Vagina (tissue), 2 donors: Measurements from ENCODE around the gene GSG1L. TPM values are rescaled to one million over a fixed set of nuclear protein-coding genes. Genes with fewer than 3 reads are reported as not detected.

Experiments
- DNase-seq, 2 donors: peaks; one replicate each; pipeline ENCODE4 v3.0.0-alpha.2; 2017; ENCODE audit errors: extremely low spot score in 2 of 2
- H3K27ac ChIP-seq: fragments of 200-600 bp; sonication (generic); one replicate; pipeline ENCODE4 v1.5.1; 2019
- H3K27me3 ChIP-seq: fragments of 200-600 bp; sonication (generic); one replicate; pipeline ENCODE4 v1.5.1; 2019
- H3K36me3 ChIP-seq, 2 donors: fragments of 200-600 bp; sonication (generic); one replicate each; pipeline ENCODE4 v1.5.1; 2017 to 2019
- H3K4me1 ChIP-seq: fragments of 200-600 bp; sonication (generic); one replicate; pipeline ENCODE4 v1.5.1; 2019
- H3K4me3 ChIP-seq, 2 donors: fragments of 200-600 bp; sonication (generic); 1 replicate in 1 of 2; 2 replicates in 1 of 2; pipeline ENCODE4 v1.5.1; 2016 to 2019
- H3K9me3 ChIP-seq: fragments of 200-600 bp; sonication (generic); one replicate; pipeline ENCODE4 v1.5.1; 2019
- CTCF ChIP-seq, 3 experiments: fragments of 450-650 bp in 2 of 3; fragments of 200-600 bp in 1 of 3; sonication (generic) in 1 of 3; IDR thresholded peaks; one replicate each; pipeline ENCODE4 v1.5.1; 2017 to 2019; ENCODE audit warnings: antibody characterized with exemption in 3 of 3, mild to moderate bottlenecking in 2 of 3, moderate library complexity in 2 of 3
- POLR2A ChIP-seq, 2 donors: fragments of 450-650 bp; IDR thresholded peaks; one replicate each; pipeline ENCODE4 v1.6.1; 2017; ENCODE audit warnings: antibody characterized with exemption in 2 of 2, mild to moderate bottlenecking in 2 of 2, moderate library complexity in 2 of 2
- POLR2AphosphoS5 ChIP-seq, 2 donors: sonication (generic); formaldehyde crosslinking; IDR thresholded peaks; one replicate each; pipeline ENCODE4 v1.9.0; 2017; ENCODE audit warnings: antibody characterized with exemption in 2 of 2, mild to moderate bottlenecking in 2 of 2, low read depth in 1 of 2; ENCODE audit not compliant: insufficient read depth in 1 of 2
- intact Hi-C: fragments of 100-400 bp; cut with DNase I; formaldehyde crosslinking; loops from one replicate; pipeline ENCODE4 v1.15.1; 2023
- total RNA-seq: library from RNA; depleted of rRNA; stranded (reverse); fragments of >200 nt; gene quantifications from one replicate; pipeline ENCODE4 v1.2.3, GENCODE V29; 2016

Gene GSG1L
- total RNA-seq, 1 donor from 2014 or later: not detected

GRCh38 chr16:27870116-27870798 lies 193.3 kb downstream of the GSG1L start:
- Histone ChIP-seq H3K27me3 (no peaks in the 10 kb centered on the region), H3K9me3 (no peaks in the 10 kb centered on the region), H3K36me3 (no peaks in the 10 kb centered on the region), H3K27ac (no peak overlapping the region), H3K4me3 (no peak overlapping the region), H3K4me1 (no peaks in the 10 kb centered on the region)
- no peak for TF ChIP-seq CTCF (IDR thresholded peaks at IDR 0.05)
- no peak for TF ChIP-seq POLR2AphosphoS5 (IDR thresholded peaks at IDR 0.05; ENCODE audit: insufficient read depth in 1 of 2, low read depth in 1 of 2)
- no peak for TF ChIP-seq POLR2A (IDR thresholded peaks at IDR 0.05)
- no peak for DNase-seq
- intact Hi-C loops: no loop called here

- no peak for DNase-seq
- Histone ChIP-seq H3K36me3 (no peaks in the 10 kb centered on the region), H3K27me3 (no peaks in the 10 kb centered on the region), H3K9me3 (no peaks in the 10 kb centered on the region), H3K4me3 (no peak overlapping the region), H3K4me1 (no peaks in the 10 kb centered on the region), H3K27ac (no peak overlapping the region)
- intact Hi-C loops: no loop called here
- no peak for TF ChIP-seq CTCF (IDR thresholded peaks at IDR 0.05)
- TF ChIP-seq POLR2AphosphoS5 (IDR thresholded peaks at IDR 0.05; ENCODE audit: insufficient read depth in 1 of 2, low read depth in 1 of 2): no peak
- TF ChIP-seq POLR2A (IDR thresholded peaks at IDR 0.05): no peak
Observed at GRCh38 chr16:27869411-27869810, 194.1 kb downstream of the GSG1L start.

- no peaks in the 10 kb centered on the region for H3K27me3 ChIP-seq
- H3K27ac ChIP-seq: no peak overlapping the region
- H3K36me3 ChIP-seq: no peaks in the 10 kb centered on the region
- no peak for DNase-seq
- no peaks in the 10 kb centered on the region for H3K4me1 ChIP-seq
- TF ChIP-seq POLR2A (IDR thresholded peaks at IDR 0.05) (no peak), POLR2AphosphoS5 (IDR thresholded peaks at IDR 0.05; ENCODE audit: insufficient read depth in 1 of 2, low read depth in 1 of 2) (no peak)
- no peak overlapping the region for H3K4me3 ChIP-seq
- H3K9me3 ChIP-seq: peaks cover 7% of the 10 kb centered on the region
- intact Hi-C loops: no loop called here
Observed at GRCh38 chr16:27868180-27868579, 195.3 kb downstream of the GSG1L start.

GRCh38 chr16:27867122-27868110 lies 196.1 kb downstream of the GSG1L start:
- DNase-seq: no peak
- no peak overlapping the region for H3K4me3 ChIP-seq
- intact Hi-C loops: no loop called here

More at GRCh38 chr16:27867122-27868110, 196.1 kb downstream of the GSG1L start:
- TF ChIP-seq CTCF (IDR thresholded peaks at IDR 0.05) (no peak), POLR2AphosphoS5 (IDR thresholded peaks at IDR 0.05; ENCODE audit: insufficient read depth in 1 of 2, low read depth in 1 of 2) (no peak), POLR2A (IDR thresholded peaks at IDR 0.05) (no peak)
- Histone ChIP-seq H3K27me3 (no peaks in the 10 kb centered on the region), H3K36me3 (no peaks in the 10 kb centered on the region), H3K27ac (no peak overlapping the region), H3K9me3 (peaks cover 9% of the 10 kb centered on the region), H3K4me1 (no peaks in the 10 kb centered on the region)
